Stimulated activated naive CD8-positive, alpha-beta T cell treated with anti-CD3 and anti-CD28 coated beads, Interleukin-15, amount 100 ng/mL, for 72 hours (primary cell): ENCODE results near the gene CTTNBP2NL.

Experiments used
- ATAC-seq: fragments of 150-1000 bp; cut with Tn5 transposase; 2 replicates; pipeline ENCODE4 v1.10.0; 2021; ENCODE audit warnings: mild to moderate bottlenecking, moderate library complexity
- DNase-seq, 2 donors: peaks; one replicate each; pipeline ENCODE4 v3.0.0; 2021 to 2022
- H3K27ac Mint-ChIP-seq, 2 donors: one replicate each; pipeline ENCODE4 v1.8.0; 2022; ENCODE audit warnings: mild to moderate bottlenecking in 2 of 2, mixed read lengths in 2 of 2, moderate library complexity in 2 of 2
- H3K27me3 Mint-ChIP-seq: one replicate; pipeline ENCODE4 v1.8.0; 2022; ENCODE audit warnings: mixed read lengths
- H3K4me1 Mint-ChIP-seq: one replicate; pipeline ENCODE4 v1.8.0; 2022; ENCODE audit warnings: mild to moderate bottlenecking, mixed read lengths
- H3K4me3 Mint-ChIP-seq, 2 donors: one replicate each; pipeline ENCODE4 v1.8.0; 2022; ENCODE audit warnings: mild to moderate bottlenecking in 2 of 2, mixed read lengths in 2 of 2, moderate library complexity in 1 of 2
- H3K9me3 Mint-ChIP-seq, 2 donors: one replicate each; pipeline ENCODE4 v1.8.0; 2022; ENCODE audit warnings: mixed read lengths in 2 of 2

Gene CTTNBP2NL, protein sequence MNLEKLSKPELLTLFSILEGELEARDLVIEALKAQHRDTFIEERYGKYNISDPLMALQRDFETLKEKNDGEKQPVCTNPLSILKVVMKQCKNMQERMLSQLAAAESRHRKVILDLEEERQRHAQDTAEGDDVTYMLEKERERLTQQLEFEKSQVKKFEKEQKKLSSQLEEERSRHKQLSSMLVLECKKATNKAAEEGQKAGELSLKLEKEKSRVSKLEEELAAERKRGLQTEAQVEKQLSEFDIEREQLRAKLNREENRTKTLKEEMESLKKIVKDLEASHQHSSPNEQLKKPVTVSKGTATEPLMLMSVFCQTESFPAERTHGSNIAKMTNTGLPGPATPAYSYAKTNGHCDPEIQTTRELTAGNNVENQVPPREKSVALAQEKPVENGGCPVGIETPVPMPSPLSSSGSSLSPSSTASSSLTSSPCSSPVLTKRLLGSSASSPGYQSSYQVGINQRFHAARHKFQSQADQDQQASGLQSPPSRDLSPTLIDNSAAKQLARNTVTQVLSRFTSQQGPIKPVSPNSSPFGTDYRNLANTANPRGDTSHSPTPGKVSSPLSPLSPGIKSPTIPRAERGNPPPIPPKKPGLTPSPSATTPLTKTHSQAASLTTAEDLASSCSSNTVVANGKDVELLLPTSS

GRCh38 chr1:112395821-112396652, at the start of gene CTTNBP2NL:
Gene CTTNBP2NL, plus strand, starts transcription at chr1:112396214. Its CDS starts 19,952 bp downstream, at chr1:112416166.
- Mint-ChIP-seq H3K9me3 (no peaks in the 10 kb centered on the region), H3K27ac (peak within 1 kb of the TSS in 1 of 2 donors; percentile 54), H3K4me3 (peak within 1 kb of the TSS; percentile 86 to 98), H3K4me1 (peaks cover 35% of the 10 kb centered on the region), H3K27me3 (peaks cover 34% of the 10 kb centered on the region)
- DNase-seq (peak; percentile 68 to 74), ATAC-seq (peak; percentile 95)

GRCh38 chr1:112346801-112347350, 49.1 kb upstream of the CTTNBP2NL start:
- Mint-ChIP-seq H3K27me3 (no peaks in the 10 kb centered on the region), H3K4me3 (no peak overlapping the region), H3K4me1 (peaks cover 23% of the 10 kb centered on the region), H3K9me3 (peaks cover 11 to 12% of the 10 kb centered on the region in 2 donors), H3K27ac (no peak overlapping the region)
- DNase-seq = no peak
- ATAC-seq = no peak

DNA sequence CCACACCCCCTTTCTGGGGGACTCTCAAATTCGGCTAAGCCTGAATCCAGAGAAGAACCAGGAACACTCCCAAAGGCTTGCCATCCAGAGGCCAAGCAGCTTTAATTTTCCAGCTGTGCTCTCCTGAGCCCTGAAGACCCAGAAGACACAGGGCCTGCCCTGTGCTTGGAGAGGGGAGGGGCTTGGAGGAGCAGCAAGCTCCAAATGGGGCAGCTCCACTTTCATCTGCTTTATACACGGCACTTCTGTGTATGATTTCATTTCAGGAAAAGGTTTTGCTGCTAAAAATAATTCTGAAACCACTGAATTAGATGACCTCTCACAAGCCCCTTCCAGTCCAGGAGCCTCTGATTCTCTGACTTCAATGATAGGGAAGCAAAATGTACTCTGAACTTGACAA, 39.2 kb upstream of the CTTNBP2NL start:
- ATAC-seq (no peak), DNase-seq (no peak)
- Mint-ChIP-seq H3K27me3 (peaks cover 44% of the 10 kb centered on the region), H3K4me3 (no peak overlapping the region), H3K4me1 (no peaks in the 10 kb centered on the region), H3K9me3 (no peaks in the 10 kb centered on the region), H3K27ac (peak overlapping the region in 1 of 2 donors; percentile 45)

DNA sequence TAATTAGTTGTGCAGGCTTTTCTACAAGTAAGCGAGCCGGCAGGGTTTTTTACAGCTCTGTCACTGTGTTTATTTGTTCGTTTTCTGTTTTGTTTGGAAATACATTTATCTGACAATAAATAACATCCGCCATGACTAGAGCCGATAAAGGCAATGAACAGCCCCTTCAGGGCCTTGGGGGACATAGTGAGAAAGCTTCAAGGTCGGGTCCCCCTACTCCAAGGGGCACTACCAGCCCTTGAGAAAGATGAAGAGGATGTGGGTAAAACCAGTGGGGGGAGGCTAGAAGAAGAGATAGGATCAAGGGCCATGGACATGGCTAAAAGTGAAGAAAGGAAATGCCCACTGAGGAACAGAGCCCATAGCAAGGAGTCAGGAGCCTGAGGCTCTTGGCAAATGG, 38.5 kb upstream of the CTTNBP2NL start:
- DNase-seq (no peak), ATAC-seq (no peak)
- no peaks in the 10 kb centered on the region for H3K9me3 Mint-ChIP-seq
- H3K27ac Mint-ChIP-seq = no peak overlapping the region
- no peaks in the 10 kb centered on the region for H3K4me1 Mint-ChIP-seq
- H3K4me3 Mint-ChIP-seq = no peak overlapping the region
- H3K27me3 Mint-ChIP-seq = peaks cover 44% of the 10 kb centered on the region

GRCh38 chr1:112358061-112358770, 37.8 kb upstream of the CTTNBP2NL start:
- H3K9me3 Mint-ChIP-seq = no peaks in the 10 kb centered on the region
- peaks cover 44% of the 10 kb centered on the region for H3K27me3 Mint-ChIP-seq
- no peak for ATAC-seq

GRCh38 chr1:112358798-112359408, 37.1 kb upstream of the CTTNBP2NL start:
- Mint-ChIP-seq H3K27ac (no peak overlapping the region), H3K27me3 (peaks cover 44% of the 10 kb centered on the region), H3K9me3 (no peaks in the 10 kb centered on the region), H3K4me3 (no peak overlapping the region), H3K4me1 (no peaks in the 10 kb centered on the region)
- DNase-seq = peak; percentile 21 to 37
- ATAC-seq = peak; percentile 79

More at GRCh38 chr1:112358061-112358770, 37.8 kb upstream of the CTTNBP2NL start:
- DNase-seq = no peak
- Mint-ChIP-seq H3K4me1 (no peaks in the 10 kb centered on the region), H3K27ac (no peak overlapping the region), H3K4me3 (no peak overlapping the region)

- DNase-seq (no peak), ATAC-seq (no peak)
- Mint-ChIP-seq H3K27me3 (peaks cover 38% of the 10 kb centered on the region), H3K4me1 (no peaks in the 10 kb centered on the region), H3K4me3 (no peak overlapping the region), H3K9me3 (no peaks in the 10 kb centered on the region), H3K27ac (peak overlapping the region in 1 of 2 donors; percentile 61)
Measured at GRCh38 chr1:112359961-112360767, 35.9 kb upstream of the CTTNBP2NL start.

- DNase-seq (no peak), ATAC-seq (no peak)
- Mint-ChIP-seq H3K27ac (no peak overlapping the region), H3K4me1 (no peaks in the 10 kb centered on the region), H3K4me3 (no peak overlapping the region), H3K27me3 (peaks cover 30% of the 10 kb centered on the region), H3K9me3 (no peaks in the 10 kb centered on the region)
Measured at GRCh38 chr1:112363636-112364035, 32.4 kb upstream of the CTTNBP2NL start.

GRCh38 chr1:112368198-112368597, 27.8 kb upstream of the CTTNBP2NL start:
- Mint-ChIP-seq H3K4me3 (no peak overlapping the region), H3K4me1 (peaks cover 5% of the 10 kb centered on the region), H3K9me3 (no peaks in the 10 kb centered on the region)

DNA sequence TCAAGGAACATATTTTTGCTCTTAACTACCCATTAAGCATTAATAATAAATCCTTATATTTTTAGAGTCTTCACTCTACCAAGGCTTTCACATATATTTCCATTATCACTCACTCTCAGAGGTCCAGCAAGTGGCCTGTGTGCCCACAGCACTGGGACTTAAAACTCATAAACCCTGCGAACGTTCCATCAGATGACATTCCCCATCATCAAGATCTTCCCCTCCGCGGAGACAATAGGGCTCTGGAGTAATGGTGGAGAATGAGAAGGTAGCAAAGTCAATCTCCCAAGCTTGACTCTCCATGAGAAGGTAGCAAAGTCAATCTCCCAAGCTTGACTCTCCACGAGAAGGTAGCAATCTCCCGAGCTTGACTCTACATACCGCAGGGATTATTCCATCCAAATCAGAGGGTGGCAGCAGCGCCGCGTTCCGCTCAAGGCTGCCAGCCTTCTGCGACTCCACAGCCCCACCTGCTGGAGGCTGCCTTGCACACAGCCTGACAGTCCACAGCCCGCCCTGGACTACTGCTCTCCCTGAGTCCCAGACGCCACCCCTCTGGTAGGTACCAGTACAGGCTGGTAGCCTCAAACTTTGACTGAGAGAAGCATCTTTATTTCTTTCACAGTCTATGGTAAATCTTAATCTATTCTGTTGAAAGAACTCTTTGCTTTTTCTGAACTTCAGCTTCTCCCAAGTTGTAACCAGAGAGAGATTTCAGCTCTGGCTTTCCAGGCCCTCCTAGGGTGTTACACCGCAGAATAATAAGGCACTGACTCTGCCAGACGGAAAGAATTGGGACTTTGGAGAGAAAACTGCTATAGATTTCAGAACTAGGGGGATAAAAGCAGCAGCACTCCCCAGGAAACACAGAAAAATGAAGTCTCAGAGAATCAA, 26.4 kb upstream of the CTTNBP2NL start:
- H3K9me3 Mint-ChIP-seq = no peaks in the 10 kb centered on the region
- H3K27me3 Mint-ChIP-seq = peaks cover 58% of the 10 kb centered on the region
- ATAC-seq (peak; percentile 99), DNase-seq (peak; percentile 80 to 82)
- H3K27ac Mint-ChIP-seq = no peak overlapping the region
- H3K4me1 Mint-ChIP-seq = peaks cover 5% of the 10 kb centered on the region
- no peak overlapping the region for H3K4me3 Mint-ChIP-seq

More at GRCh38 chr1:112368198-112368597, 27.8 kb upstream of the CTTNBP2NL start:
- ATAC-seq = no peak
- no peak for DNase-seq
- H3K27me3 Mint-ChIP-seq = peaks cover 46% of the 10 kb centered on the region
- no peak overlapping the region for H3K27ac Mint-ChIP-seq

- no peak for ATAC-seq
- Mint-ChIP-seq H3K9me3 (no peaks in the 10 kb centered on the region), H3K27me3 (peaks cover 58% of the 10 kb centered on the region)
Measured at GRCh38 chr1:112370996-112371395, 25.0 kb upstream of the CTTNBP2NL start.

DNA sequence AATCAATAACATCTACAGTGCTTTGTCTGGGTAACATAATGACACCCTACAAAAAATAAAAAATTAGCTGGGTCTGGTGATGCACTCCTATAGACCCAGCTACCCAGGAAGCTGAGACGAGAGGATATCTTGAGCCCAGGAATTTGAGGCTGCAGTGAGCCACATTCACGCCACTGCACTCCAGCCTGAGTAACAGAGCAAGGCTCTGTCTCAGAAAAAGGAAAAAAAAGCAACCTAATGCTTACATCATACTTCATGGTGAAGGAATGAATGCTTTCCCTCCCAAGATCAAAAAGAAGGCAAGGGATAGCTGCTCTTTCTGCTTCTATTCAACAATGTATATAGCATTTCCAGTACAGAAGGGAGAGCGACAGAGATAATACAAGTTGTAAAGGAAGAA, 24.2 kb upstream of the CTTNBP2NL start:
- H3K27me3 Mint-ChIP-seq = peaks cover 58% of the 10 kb centered on the region
- H3K4me1 Mint-ChIP-seq = peaks cover 5% of the 10 kb centered on the region
- no peak overlapping the region for H3K27ac Mint-ChIP-seq
- ATAC-seq = no peak
- H3K4me3 Mint-ChIP-seq = no peak overlapping the region
- H3K9me3 Mint-ChIP-seq = no peaks in the 10 kb centered on the region
- no peak for DNase-seq

More at GRCh38 chr1:112370996-112371395, 25.0 kb upstream of the CTTNBP2NL start:
- Mint-ChIP-seq H3K4me1 (peaks cover 5% of the 10 kb centered on the region), H3K27ac (peak overlapping the region in 1 of 2 donors; percentile 47), H3K4me3 (no peak overlapping the region)
- no peak for DNase-seq

DNA sequence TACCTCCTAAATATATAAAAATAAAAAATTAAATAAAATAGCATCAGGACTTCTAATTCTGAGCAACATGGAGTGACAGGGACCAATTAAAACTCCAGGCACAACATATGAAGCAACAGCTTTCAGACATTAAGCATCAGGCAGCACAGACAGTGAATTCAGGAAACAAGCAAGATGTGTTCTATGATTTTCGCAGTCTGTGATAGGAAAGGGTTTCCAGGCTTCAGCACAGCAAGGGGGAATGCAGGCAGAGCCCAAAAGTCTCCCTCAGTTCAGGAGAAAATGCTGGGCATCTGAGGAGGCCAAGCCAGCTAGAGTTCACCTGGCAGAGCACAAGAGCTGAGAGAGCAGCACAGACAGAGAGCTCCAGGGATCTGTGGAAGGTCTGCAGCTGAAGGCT, 22.2 kb upstream of the CTTNBP2NL start:
- no peak for ATAC-seq
- H3K9me3 Mint-ChIP-seq = no peaks in the 10 kb centered on the region
- H3K27ac Mint-ChIP-seq = no peak overlapping the region
- H3K4me1 Mint-ChIP-seq = peaks cover 5% of the 10 kb centered on the region
- no peak for DNase-seq
- H3K27me3 Mint-ChIP-seq = peaks cover 46% of the 10 kb centered on the region
- H3K4me3 Mint-ChIP-seq = no peak overlapping the region
